Coronary artery (tissue), 2 donors: ENCODE measurements around the gene ACOX3.

Source experiments
- DNase-seq: peaks from one replicate; pipeline ENCODE4 v3.0.0-alpha.2; 2017; ENCODE audit warnings: low spot score
- H3K27ac ChIP-seq, 2 donors: fragments of 200-600 bp; sonication (generic); one replicate each; pipeline ENCODE4 v1.5.1; 2016 to 2019
- H3K4me3 ChIP-seq: fragments of 200-600 bp; sonication (generic); 2 replicates; pipeline ENCODE4 v1.5.1; 2016; ENCODE audit warnings: mild to moderate bottlenecking, moderate library complexity
- TF ChIP-seq, protein P1 (sequence below): fragments of 200-600 bp; sonication (generic); IDR thresholded peaks from one replicate; pipeline ENCODE4 v1.5.1; 2019; ENCODE audit warnings: antibody characterized with exemption

ACOX3 gene

DNA sequence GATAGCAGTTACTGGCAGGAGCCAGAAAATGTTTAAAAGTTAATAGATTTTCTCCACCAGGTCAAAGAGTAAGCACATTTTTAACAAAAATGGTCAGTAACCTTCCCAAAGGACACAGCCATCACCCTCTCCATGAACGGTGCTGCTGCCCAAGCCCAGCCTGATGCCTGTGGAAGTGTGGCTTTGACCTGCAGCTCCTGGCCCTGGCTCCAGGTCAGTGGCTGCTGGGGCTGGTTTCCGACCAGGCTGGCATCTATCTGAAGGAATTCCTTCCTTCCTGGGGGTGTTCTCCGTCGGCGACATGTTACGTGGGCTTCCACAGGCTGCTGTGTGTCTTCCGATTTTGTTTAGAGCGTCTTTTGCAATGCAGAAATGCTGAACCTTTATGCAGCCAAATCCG lies 61.7 kb downstream of the ACOX3 start:
- TF ChIP-seq, protein P1, sequence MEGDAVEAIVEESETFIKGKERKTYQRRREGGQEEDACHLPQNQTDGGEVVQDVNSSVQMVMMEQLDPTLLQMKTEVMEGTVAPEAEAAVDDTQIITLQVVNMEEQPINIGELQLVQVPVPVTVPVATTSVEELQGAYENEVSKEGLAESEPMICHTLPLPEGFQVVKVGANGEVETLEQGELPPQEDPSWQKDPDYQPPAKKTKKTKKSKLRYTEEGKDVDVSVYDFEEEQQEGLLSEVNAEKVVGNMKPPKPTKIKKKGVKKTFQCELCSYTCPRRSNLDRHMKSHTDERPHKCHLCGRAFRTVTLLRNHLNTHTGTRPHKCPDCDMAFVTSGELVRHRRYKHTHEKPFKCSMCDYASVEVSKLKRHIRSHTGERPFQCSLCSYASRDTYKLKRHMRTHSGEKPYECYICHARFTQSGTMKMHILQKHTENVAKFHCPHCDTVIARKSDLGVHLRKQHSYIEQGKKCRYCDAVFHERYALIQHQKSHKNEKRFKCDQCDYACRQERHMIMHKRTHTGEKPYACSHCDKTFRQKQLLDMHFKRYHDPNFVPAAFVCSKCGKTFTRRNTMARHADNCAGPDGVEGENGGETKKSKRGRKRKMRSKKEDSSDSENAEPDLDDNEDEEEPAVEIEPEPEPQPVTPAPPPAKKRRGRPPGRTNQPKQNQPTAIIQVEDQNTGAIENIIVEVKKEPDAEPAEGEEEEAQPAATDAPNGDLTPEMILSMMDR, result no peak
- DNase-seq, result no peak

DNA sequence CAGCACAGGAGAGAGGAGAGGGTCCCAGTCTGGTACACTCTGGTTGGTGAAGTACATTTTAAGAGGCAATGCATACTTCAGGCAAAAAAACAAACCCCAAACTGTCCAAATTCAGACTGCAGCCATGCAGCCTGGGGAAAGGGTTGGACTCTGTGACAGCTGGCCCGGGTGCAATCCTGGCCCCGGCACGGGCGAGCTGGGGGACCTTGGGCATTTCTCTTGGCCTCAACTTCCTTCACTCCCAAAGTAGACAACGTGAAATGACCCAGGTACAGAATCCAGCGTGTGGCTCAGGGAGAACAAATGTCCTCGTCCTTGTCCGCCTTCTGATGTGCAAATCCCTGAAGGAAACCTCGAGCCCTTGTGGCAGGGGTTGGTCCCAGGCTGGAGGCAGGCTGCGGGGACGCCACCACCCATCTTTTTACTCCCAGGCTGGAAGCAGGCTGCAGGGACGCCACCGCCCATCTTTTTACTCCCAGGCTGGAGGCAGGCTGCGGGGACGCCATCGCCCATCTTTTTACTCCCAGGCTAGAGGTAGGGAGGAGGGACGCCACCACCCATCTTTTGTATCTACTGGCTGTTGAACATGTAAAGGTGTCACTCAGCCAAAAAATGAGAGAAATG lies 62.3 kb downstream of the ACOX3 start:
- Histone ChIP-seq H3K4me3 (no peak overlapping the region), H3K27ac (no peak overlapping the region)
- TF ChIP-seq, protein P1, result no peak
- DNase-seq, result no peak

More for the DNA sequence above, 61.7 kb downstream of the ACOX3 start:
- H3K27ac ChIP-seq, result no peak overlapping the region
- H3K4me3 ChIP-seq, result no peak overlapping the region

DNA sequence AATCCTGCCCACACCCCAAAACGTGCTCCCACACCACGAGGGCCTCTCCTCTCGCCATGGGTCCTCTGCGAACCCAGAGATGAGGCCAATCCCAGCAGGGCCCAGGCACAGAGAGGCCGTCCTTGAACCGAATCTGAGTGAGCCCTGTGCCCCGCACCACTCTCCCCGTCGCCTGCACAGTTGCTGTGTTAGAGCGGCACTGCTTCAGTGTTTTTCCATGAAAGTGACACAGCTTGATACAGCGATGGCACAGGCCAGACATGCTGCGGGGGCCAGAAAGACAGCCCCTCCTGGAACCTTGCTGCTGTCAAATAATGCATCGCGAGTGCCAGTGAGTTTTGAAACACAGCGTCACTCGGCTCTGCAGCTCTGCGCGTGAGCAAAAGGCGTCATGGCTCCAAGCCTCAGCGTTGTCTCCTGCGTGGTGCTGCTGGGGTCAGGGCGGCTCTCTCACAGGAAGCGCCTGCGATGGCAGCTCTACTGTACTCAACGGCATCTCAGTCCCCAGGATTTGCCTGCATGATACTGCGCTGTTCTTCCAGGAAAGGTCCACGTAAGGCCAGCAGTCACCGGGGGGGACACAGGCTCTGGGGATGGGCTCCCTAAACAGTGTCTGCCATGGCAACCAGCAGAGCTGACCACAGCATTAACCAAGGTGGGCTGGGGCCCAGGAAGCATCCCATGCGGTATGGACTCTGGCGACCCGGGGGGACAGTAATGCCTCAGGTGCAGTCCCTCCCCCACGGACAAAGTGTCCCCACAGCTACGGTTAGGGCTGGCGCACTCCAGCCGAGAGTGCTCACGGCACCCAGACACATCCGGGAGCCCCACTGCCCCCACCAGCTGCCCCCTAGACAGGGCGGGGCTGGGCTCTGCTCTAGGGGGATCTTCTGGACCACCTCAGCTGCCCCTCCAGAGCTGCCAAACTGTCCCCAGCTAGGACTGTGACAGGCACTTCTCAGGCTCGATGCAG lies 63.1 kb downstream of the ACOX3 start:
- no peak for DNase-seq
- no peak overlapping the region for H3K27ac ChIP-seq
- no peak overlapping the region for H3K4me3 ChIP-seq
- TF ChIP-seq, protein P1, result no peak

DNA sequence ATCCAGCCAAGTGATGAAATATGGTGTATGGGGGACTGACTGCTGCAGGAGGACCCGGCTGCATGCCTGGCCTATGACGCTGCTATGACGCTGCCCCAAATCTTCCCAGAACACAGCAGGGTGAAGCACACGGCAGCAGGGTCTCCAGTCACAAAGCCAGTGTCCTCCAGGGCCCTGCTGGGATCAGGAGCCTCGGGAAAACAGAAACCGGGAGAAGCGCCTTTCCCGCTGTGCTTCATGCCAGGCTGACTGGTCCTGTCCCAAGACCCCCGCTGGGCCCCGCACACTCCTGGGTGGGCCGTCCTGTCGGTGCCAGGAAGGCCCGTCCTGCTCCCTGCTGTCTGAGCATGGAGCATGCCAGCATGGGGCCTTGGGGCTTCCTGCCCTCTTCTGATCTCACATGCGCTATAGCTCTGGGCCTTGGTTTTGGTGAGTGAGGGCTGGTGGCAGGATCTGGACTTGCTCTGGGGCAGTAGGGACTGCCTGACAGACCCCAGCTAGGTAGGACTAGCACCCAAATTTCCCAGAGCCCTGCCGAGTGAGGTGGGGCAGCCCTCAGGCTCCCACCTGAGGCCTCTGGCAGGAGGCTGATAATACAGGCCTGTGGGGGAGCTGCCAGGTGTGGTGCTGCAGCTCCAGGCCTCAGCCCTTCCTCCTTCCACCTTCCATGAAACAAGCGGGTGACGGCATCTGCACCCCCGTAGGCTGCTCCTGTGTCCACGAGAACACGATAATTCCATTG lies 64.0 kb downstream of the ACOX3 start:
- TF ChIP-seq, protein P1, result no peak
- no peak overlapping the region for H3K27ac ChIP-seq
- H3K4me3 ChIP-seq, result no peak overlapping the region
- DNase-seq, result no peak

DNA sequence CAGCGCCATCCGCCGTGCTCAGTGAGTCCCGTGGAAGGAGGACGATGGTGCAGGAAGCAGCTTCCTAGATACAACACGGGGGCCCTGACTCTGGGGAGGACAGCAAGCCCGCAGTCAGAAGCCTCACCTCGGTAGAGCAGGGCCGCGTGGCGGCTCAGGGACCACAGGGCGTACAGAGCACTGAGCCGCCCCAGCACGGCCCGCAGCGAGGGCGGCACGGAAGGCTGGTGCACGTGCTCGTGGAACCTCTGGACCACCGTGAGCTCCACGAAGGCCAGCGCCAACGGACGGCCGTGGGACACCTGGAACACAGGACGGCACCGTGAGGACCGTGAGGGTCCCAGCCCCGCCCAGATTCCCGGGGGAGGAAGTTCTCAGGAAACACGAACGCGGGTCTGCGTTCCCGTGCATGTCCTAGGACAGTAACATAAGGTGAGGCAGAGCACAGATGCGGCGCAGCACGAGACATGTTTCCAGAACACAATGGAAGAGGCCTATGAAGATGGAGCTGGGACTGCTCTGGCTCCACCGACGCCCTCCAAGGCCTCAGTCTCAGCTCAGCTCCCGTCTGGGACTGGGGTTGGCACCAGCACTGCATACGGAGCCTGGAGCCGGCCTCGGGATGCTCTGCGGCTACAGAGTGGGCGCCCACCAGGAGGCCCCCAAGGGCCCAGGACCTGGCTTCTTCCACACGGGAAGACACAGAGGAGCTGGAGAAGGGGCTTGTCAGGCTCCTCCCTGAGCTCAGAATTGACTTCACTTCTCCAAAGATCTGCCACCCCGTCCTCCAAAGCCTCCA lies 65.5 kb downstream of the ACOX3 start:
- DNase-seq, result no peak
- TF ChIP-seq, protein P1, result no peak
- H3K27ac ChIP-seq, result no peak overlapping the region
- no peak overlapping the region for H3K4me3 ChIP-seq

DNA sequence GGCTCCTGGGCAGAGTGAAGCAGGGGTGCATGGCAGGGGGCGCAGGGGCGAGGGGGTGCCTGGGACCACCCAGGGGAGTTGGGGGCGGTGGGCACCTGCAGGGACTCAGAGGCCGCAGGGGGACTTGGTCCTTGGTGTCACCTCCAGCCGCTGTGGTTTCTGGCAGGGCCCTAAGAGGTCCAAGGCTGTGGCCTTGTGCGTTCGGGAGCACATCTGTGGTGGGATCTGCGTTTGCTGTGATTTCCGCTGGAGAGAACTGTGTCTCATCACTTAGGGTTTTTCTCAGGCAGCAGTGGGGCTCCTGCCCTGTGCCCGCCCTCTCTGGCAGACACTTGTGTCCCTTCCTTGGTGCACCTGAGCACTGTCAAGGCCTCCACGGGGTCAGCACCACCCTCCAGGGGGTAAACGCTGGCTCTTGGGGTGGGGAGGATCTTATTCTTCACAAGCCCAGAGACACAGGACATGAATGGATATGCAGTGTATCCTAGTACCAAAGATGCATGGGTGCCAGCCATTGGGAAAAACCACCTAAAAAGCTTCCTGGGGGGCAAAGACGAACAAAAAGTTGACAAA lies 66.5 kb downstream of the ACOX3 start:
- DNase-seq, result no peak
- H3K27ac ChIP-seq, result no peak overlapping the region
- H3K4me3 ChIP-seq, result no peak overlapping the region
- TF ChIP-seq, protein P1, result no peak
